ENCODE measurements around the gene SPX.

GRCh38 chr12:21545557-21545956, 19.5 kb downstream of the SPX start:
- no peak for TF ChIP-seq POLR2AphosphoS5 (IDR thresholded peaks at IDR 0.05; ENCODE audit: borderline replicate concordance, low read depth, low read length)
- TF ChIP-seq EZH2 (IDR thresholded peaks at IDR 0.05) = no peak
- no peak for TF ChIP-seq FOXP2 (optimal IDR thresholded peaks at IDR 0.05; ENCODE audit: control extremely low read depth, extremely low read length, insufficient read depth)
